NB4 (cell line): ENCODE measurements around the gene ZNF831.

Experiments
- DNase-seq: peaks from one replicate; pipeline ENCODE4 v3.0.0; 2010; ENCODE audit warnings: low read depth
- H3K4me3 ChIP-seq: one replicate; pipeline ENCODE4 v1.5.1; 2011; ENCODE audit warnings: mild to moderate bottlenecking, low read depth, low read length, moderate library complexity
- CTCF ChIP-seq: IDR thresholded peaks from one replicate; pipeline ENCODE4 v1.5.1; 2012; ENCODE audit warnings: low read depth, low read length
- MYC ChIP-seq: IDR thresholded peaks from 2 replicates; pipeline ENCODE4 v1.6.1; 2011; ENCODE audit warnings: low read depth, low read length
- POLR2A ChIP-seq: IDR thresholded peaks from 2 replicates; pipeline ENCODE4 v1.6.1; 2011; ENCODE audit warnings: mild to moderate bottlenecking; ENCODE audit not compliant: insufficient read length; ENCODE audit errors: extremely low read depth
- TF ChIP-seq, protein P1 (sequence below): IDR thresholded peaks from 2 replicates; pipeline ENCODE4 v1.6.1; 2011; ENCODE audit warnings: low read depth, low read length

The ZNF831 gene

DNA sequence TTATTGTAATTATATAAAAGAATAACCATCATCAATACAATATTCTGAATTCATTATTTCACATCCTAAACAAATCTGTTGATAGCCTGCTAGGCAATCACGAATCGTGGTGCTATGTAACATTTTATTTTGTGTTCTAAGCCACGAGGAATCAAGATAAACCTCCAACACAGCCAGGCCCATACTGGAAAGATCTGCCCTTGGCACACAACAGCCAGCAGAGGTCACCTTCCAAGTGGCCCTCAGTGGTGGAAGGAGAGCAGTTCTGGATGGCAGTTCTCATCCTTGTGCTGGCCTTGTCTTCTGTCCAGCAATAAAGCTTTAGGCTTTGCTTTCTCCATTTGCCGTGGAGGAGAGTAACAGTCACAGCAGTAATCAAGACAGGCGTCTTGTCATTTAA lies 13.2 kb downstream of the ZNF831 start:
- DNase-seq = no peak
- TF ChIP-seq CTCF (no peak), MYC (no peak), POLR2A (no peak)
- TF ChIP-seq, protein P1, sequence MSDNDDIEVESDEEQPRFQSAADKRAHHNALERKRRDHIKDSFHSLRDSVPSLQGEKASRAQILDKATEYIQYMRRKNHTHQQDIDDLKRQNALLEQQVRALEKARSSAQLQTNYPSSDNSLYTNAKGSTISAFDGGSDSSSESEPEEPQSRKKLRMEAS = no peak
- H3K4me3 ChIP-seq = no peak overlapping the region

GRCh38 chr20:59177266-59178250 lies 13.9 kb downstream of the ZNF831 start:
- no peak overlapping the region for H3K4me3 ChIP-seq
- TF ChIP-seq POLR2A (no peak), MYC (no peak), CTCF (no peak)
- TF ChIP-seq, protein P1 = no peak
- DNase-seq = no peak

- DNase-seq = no peak
- no peak overlapping the region for H3K4me3 ChIP-seq
- TF ChIP-seq CTCF (no peak), MYC (no peak), POLR2A (no peak)
- TF ChIP-seq, protein P1 = no peak
Observed at GRCh38 chr20:59178983-59179595, 15.5 kb downstream of the ZNF831 start.

GRCh38 chr20:59179988-59180387 lies 16.4 kb downstream of the ZNF831 start:
- no peak overlapping the region for H3K4me3 ChIP-seq
- TF ChIP-seq MYC = no peak
- no peak for TF ChIP-seq CTCF
- TF ChIP-seq, protein P1 = no peak
- TF ChIP-seq POLR2A = no peak
- DNase-seq = no peak

DNA sequence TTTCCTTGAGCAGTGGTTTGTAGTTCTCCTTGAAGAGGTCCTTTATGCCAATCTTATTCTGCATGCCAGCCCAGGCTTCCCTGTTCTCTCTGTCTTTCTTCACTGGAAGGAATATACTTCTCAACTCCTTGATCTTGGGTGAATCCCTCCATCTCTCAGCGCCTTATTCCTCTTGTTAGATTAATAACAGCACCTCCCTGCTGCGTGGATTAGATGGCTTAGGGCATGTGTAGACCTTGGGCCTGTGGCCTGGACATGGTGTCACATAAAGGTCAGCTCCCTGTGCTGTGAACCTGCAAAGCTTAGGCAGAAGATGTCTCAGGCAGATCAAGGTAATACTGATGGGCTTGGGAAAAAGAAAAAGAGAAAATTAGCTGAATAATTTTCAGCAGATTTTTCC lies 18.3 kb downstream of the ZNF831 start:
- TF ChIP-seq MYC (no peak), POLR2A (no peak), CTCF (no peak)
- TF ChIP-seq, protein P1 = no peak
- H3K4me3 ChIP-seq = no peak overlapping the region
- no peak for DNase-seq
